ENCODE data around the gene PKIB. TPM values are rescaled to one million over a fixed set of nuclear protein-coding genes. Genes with fewer than 3 reads are reported as not detected.

Gene PKIB
- total and polyA plus RNA-seq, 10 of the 15 experiments (the other 5 are each of a cell fraction or from before 2014, with no cell fraction given) = 0.20 to 1.8 (median 0.87) TPM

DNA sequence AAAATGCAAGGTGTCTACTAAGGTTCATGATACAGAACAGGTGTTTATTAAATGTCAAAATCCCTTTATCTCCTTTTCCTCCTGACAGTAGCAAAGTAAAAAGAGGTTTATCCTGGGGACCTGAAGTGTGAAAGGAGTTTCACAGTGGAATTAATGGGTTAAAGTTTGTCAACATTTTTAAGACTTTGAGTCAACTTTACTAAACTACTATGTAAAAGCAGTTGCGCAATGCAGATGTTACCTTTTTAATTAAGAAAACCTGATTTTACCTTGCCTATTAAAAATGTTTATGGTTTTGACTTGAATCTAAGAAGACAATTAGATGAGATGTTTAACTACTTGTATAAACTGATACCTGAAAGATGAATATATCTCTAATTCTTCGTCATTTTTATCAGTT lies 14.6 kb downstream of the PKIB start:
- Histone ChIP-seq H3K9ac (ENCODE audit: control insufficient read depth, insufficient read depth, low read length) (no peak overlapping the region), H4K20me1 (ENCODE audit: control insufficient read depth, insufficient read depth) (no peaks in the 10 kb centered on the region), H3K4me3 (no peak overlapping the region), H3K27me3 (replicated peaks in 1 of 2; ENCODE audit: control insufficient read depth in 2 of 2, insufficient read depth in 2 of 2, low read length in 1 of 2) (no peaks in the 10 kb centered on the region), H3K27ac (ENCODE audit: control insufficient read depth, insufficient read depth) (no peak overlapping the region), H3K36me3 (ENCODE audit: control insufficient read depth in 2 of 2, insufficient read depth in 2 of 2, low read length in 1 of 2) (no peaks in the 10 kb centered on the region), H3K4me1 (ENCODE audit: control insufficient read depth, insufficient read depth, low read length) (no peaks in the 10 kb centered on the region), H3K4me2 (ENCODE audit: control insufficient read depth, insufficient read depth) (no peak overlapping the region), H2AFZ (ENCODE audit: control insufficient read depth, low read depth, low read length) (no peak overlapping the region), H3K79me2 (ENCODE audit: control insufficient read depth, insufficient read depth, low read length) (no peaks in the 10 kb centered on the region), H3K9me3 (replicated peaks; ENCODE audit: control insufficient read depth, insufficient read depth, low read length) (no peaks in the 10 kb centered on the region)
- BruUV-seq (replicated peaks) = no TSS peak
- ATAC-seq (no peak), DNase-seq (ENCODE audit: low read depth, low spot score) (no peak), FAIRE-seq (no peak)
- SMC1A ChIA-PET (ENCODE audit: uncharacterized antibody, unreplicated experiment) = interaction anchor here (1.8 to 2.3 kb wide), 2 partner anchors 9 kb away, joined by 6 read pairs; no protein-coding TSS in a partner anchor
- WGBS (ENCODE audit: insufficient coverage, insufficient replicate concordance, low lambda C conversion rate, missing lambda C conversion rate) = 66% methylated on average over 2 of the region's 2 CpGs
- no peak for TF ChIP-seq JUND (IDR thresholded peaks at IDR 0.05; ENCODE audit: low read depth, low read length)
- TF ChIP-seq, protein P1, sequence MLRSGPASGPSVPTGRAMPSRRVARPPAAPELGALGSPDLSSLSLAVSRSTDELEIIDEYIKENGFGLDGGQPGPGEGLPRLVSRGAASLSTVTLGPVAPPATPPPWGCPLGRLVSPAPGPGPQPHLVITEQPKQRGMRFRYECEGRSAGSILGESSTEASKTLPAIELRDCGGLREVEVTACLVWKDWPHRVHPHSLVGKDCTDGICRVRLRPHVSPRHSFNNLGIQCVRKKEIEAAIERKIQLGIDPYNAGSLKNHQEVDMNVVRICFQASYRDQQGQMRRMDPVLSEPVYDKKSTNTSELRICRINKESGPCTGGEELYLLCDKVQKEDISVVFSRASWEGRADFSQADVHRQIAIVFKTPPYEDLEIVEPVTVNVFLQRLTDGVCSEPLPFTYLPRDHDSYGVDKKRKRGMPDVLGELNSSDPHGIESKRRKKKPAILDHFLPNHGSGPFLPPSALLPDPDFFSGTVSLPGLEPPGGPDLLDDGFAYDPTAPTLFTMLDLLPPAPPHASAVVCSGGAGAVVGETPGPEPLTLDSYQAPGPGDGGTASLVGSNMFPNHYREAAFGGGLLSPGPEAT (IDR thresholded peaks at IDR 0.05; ENCODE audit: low read depth) = no peak
- TF ChIP-seq, protein P2, sequence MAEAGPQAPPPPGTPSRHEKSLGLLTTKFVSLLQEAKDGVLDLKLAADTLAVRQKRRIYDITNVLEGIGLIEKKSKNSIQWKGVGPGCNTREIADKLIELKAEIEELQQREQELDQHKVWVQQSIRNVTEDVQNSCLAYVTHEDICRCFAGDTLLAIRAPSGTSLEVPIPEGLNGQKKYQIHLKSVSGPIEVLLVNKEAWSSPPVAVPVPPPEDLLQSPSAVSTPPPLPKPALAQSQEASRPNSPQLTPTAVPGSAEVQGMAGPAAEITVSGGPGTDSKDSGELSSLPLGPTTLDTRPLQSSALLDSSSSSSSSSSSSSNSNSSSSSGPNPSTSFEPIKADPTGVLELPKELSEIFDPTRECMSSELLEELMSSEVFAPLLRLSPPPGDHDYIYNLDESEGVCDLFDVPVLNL (IDR thresholded peaks at IDR 0.05; ENCODE audit: low read depth, low read length) = no peak
- in situ Hi-C loops (cut with MboI) (no loop called here), intact Hi-C loops (cut with micrococcal nuclease; ENCODE audit: unreplicated experiment) (no loop called here)
- POLR2A ChIA-PET = no interaction called here
- CTCF ChIA-PET = interaction anchor here (1.0 to 1.2 kb wide), 2 partner anchors 15 to 80 kb away, joined by 3 read pairs; partner anchors contain the start of gene PKIB
- RAD21 ChIA-PET (ENCODE audit: unreplicated experiment) = no interaction called here

DNA sequence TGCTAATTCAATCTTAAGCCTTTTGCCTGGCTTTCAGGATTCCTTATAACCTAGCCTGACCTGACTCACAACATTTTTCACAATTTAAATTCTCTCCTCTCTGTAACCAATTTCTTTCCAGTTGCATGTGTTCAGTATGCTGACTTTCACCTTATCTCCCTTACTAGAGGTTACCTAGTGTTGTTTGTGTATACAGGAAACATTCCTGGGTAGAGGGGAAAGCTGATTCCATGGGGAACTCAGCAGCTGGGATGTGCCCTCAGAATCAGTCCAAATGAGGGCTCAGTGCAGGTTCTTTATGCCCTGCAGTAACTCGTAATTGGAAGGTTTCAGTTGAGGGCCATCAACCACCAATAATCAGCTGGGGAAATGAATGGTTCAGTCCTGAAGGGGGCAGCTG lies 18.5 kb downstream of the PKIB start:
- no peaks in the 10 kb centered on the region for H3K4me1 ChIP-seq (ENCODE audit: control insufficient read depth, insufficient read depth, low read length)
- ChIA-PET POLR2A (interaction anchor here (1.1 kb wide), 1 partner anchor 94 kb away, joined by 3 read pairs; no protein-coding TSS in a partner anchor), CTCF (interaction anchor here (1.0 to 1.3 kb wide), 2 partner anchors 13 to 136 kb away, joined by 3 to 4 read pairs; no protein-coding TSS in a partner anchor), SMC1A (ENCODE audit: uncharacterized antibody, unreplicated experiment) (interaction anchor here (0.9 to 1.2 kb wide), 3 partner anchors 10 to 98 kb away, joined by 3 to 5 read pairs (median 5); no protein-coding TSS in a partner anchor), RAD21 (ENCODE audit: unreplicated experiment) (no interaction called here)
- no peaks in the 10 kb centered on the region for H3K79me2 ChIP-seq (ENCODE audit: control insufficient read depth, insufficient read depth, low read length)
- intact Hi-C loops (cut with micrococcal nuclease; ENCODE audit: unreplicated experiment) = no loop called here
- H3K4me2 ChIP-seq (ENCODE audit: control insufficient read depth, insufficient read depth) = no peak overlapping the region
- no peak overlapping the region for H3K4me3 ChIP-seq
- H3K27ac ChIP-seq (ENCODE audit: control insufficient read depth, insufficient read depth) = no peak overlapping the region
- TF ChIP-seq SPI1 (IDR thresholded peaks at IDR 0.05; ENCODE audit: borderline replicate concordance, insufficient read depth, low read depth, low read length) (no peak), JUND (IDR thresholded peaks at IDR 0.05; ENCODE audit: low read depth, low read length) (no peak), PML (IDR thresholded peaks at IDR 0.05; ENCODE audit: low read length) (no peak), NRF1 (conservative IDR thresholded peaks at IDR 0.05; ENCODE audit: low read depth, low read length) (no peak), BACH1 (IDR thresholded peaks at IDR 0.05; ENCODE audit: borderline replicate concordance) (no peak), CHD4 (IDR thresholded peaks at IDR 0.05) (no peak), WRNIP1 (IDR thresholded peaks at IDR 0.05; ENCODE audit: borderline replicate concordance, low read depth, low read length) (no peak), BCL11A (IDR thresholded peaks at IDR 0.05; ENCODE audit: low read depth, low read length) (no peak), CHD2 (IDR thresholded peaks at IDR 0.05; ENCODE audit: borderline replicate concordance, low read depth, low read length) (no peak), ZNF217 (IDR thresholded peaks at IDR 0.05) (no peak)
- ATAC-seq (peak; percentile 40; the same call in 1 of the 3 replicates), DNase-seq (ENCODE audit: low read depth, low spot score) (no peak), FAIRE-seq (no peak)
- 0% methylated on average over 1 of the region's 1 CpG for WGBS (ENCODE audit: insufficient coverage, insufficient replicate concordance, low lambda C conversion rate, missing lambda C conversion rate)
- H3K9me3 ChIP-seq (replicated peaks; ENCODE audit: control insufficient read depth, insufficient read depth, low read length) = no peaks in the 10 kb centered on the region
- no peaks in the 10 kb centered on the region for H4K20me1 ChIP-seq (ENCODE audit: control insufficient read depth, insufficient read depth)
- no peaks in the 10 kb centered on the region for H3K36me3 ChIP-seq (ENCODE audit: control insufficient read depth in 2 of 2, insufficient read depth in 2 of 2, low read length in 1 of 2)
- no peak overlapping the region for H2AFZ ChIP-seq (ENCODE audit: control insufficient read depth, low read depth, low read length)
- no peaks in the 10 kb centered on the region; a peak in 1 of 4 replicates for H3K27me3 ChIP-seq (replicated peaks in 1 of 2; ENCODE audit: control insufficient read depth in 2 of 2, insufficient read depth in 2 of 2, low read length in 1 of 2)
- in situ Hi-C loops (cut with MboI) = no loop called here
- BruUV-seq (replicated peaks) = no TSS peak
- H3K9ac ChIP-seq (ENCODE audit: control insufficient read depth, insufficient read depth, low read length) = no peak overlapping the region

Data from GM12878 (cell line).